GM19463 (cell line): ENCODE data around the gene USP6NL.
"Not testable (repeated sequence)": the region's sequence is repeated elsewhere in the genome, so short reads cannot be mapped to it uniquely, and the experiment has no call there.

Source experiments
- ATAC-seq: cut with Tn5 transposase; IDR thresholded peaks from one replicate; pipeline ENCODE4 v1.9.1; 2021; ENCODE audit warnings: mild to moderate bottlenecking, moderate library complexity; ENCODE audit not compliant: unreplicated experiment

USP6NL gene

DNA sequence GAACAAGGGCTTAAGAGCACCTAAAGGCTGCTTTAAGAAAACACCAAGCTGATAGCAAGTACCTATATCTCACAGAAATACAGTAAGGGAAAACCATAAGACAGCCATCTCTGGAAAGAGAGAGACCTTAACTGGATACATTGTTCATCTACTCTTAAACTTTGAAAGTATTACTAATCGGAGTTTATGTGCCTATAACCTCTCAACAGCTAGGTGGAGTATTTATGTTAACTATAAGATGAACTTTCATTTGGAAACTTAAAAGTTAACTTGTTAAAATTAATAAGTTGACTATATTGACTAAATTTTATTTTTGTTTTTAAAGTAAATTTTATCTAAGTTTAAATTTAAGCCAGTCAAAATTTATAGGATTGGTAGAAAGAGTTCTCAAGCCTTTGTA is 90.6 kb downstream of the USP6NL start:
- ATAC-seq, result no peak

DNA sequence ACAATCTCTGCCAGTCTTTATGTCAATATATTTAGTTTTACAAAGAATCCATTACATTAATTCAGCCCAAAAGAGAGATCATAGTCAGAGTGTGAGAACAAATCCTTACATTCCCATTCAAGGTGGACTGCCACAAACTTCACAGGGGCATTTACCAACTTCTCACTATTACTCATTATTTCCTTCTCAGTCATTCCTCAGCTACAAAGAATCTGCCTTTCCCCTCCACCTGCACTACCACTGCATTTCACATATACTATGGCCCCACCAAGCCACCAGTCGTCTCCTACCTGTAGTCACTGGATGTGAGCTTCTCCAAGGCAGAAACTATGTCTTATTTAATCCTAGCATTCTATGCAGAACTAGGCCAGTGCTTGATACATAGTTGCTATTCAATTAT is 94.3 kb downstream of the USP6NL start:
- peak; percentile 67 for ATAC-seq

DNA sequence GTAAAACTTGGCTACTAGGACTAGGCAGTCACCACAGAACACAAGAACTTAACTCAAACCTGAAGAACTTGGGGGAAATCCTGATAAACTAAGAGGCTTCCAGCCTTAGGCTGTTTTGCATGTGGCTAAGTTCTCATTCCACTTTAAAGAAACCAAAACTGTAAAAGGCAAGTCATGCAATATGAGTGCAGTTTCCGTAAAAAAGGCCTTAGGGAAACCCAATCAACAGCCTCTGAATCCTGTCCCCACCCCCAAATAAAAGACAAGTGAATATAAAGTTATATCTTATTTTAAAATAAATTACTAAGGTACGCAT is 95.1 kb downstream of the USP6NL start:
- peak; percentile 55 for ATAC-seq

DNA sequence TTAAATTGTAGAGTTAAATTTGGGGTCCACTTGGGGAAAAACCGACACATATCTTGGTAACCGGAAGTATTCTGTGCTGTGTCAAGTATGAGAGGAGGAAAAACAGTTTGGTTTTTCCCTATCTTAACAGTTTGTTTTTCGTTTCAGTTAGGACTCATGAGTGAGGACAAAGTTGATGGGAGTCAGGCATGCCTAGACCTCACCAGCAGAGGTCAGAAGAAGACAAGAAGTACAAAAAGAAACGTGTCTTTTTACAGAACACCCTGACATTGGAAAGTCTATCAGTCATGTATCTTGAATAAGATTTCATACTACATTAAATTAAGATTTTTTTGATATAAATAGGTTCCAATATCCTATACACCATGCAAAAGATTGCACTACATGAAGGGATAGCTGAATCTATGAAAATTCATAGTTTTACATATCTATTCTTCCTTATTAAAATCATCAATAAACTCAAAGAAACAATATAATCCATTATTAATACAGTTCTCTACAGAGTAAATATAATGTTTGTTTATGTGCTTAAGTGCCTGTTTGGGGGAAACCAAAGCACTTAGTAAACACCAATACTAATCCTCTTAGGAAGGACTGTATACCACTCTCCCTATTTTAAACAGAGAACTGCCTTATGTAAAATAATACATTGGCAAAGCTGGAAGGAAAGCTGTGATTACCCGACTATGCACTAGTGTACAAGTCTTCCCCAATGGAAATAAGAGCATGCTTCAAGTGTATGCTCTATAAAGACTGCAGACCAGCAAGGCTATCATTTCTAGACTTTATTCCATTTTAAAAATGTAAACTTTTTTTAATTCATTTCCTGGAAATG is 95.6 kb downstream of the USP6NL start:
- ATAC-seq, result peak; percentile 42

DNA sequence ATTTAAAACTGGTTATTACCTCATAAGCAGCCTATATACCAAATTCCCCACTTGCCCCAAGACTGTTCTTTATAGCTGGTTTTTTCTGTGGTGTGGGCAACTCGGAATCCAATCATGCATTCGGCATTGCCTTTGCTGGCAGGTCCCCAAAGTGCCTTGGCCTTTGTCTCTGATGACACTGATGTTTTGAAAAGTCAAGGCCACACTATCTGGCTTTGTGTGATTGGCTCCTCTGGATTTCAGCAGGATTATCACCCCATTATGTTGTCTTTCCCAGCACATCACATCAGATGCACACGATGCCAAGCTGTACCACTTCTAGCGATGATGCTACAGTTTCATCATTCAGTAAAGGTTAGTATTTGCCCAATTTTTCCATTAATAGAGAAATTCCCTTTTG is 97.7 kb downstream of the USP6NL start:
- no peak for ATAC-seq

DNA sequence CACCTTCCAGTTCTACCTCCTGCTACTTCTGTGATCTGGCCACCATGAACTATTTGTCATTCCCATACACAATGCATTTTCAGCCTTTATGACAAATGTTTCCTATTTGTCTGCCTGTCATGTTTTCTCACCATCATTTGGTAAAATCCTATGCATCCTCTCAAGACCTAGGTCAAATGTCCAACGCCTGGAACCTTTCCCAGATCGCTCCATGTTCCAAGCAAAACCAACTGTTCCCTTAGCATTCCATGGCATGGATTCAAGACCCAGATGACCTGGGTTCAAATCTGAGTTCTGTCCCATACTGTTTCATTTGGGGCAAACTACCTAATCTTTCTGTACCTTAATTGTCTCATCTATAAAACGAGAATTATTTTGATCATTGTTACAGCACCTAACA is 98.9 kb downstream of the USP6NL start:
- no peak for ATAC-seq

DNA sequence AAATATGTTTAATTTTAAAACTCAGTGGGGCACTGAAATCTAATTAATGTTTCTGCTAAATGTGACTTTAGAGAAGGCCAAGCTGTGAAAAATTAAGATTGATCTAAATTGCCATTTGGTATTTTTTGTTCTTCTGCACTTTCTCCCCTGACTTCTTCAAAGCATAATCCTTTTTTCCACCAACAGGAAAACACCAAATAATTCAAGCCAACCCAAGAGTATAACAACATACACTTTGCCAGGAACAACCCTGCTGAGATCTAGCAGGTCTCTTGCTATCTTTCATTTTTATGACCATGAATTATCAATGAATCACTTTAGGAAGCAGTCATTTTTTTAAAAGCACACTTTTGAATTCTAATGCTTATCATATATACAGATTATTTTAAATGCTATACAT is 100.1 kb downstream of the USP6NL start:
- no peak for ATAC-seq

DNA sequence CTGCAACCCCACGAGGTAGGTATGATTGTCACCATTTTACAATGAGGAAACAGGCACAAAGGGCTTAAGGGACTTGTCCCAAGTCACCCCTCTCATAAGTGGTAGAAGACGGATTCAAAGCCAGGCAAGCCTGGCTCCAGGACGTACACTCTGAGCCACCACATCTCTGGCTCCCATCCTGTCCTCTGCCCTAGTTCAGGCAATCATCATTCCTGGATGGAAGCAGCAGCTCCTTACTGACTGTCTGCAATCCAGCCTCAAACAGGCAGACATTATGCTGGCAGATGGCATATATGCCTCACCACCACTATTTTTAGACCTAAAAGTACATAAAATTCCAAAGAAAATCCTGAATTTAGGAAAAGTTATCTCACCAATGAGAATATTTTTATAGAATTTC is 100.7 kb downstream of the USP6NL start:
- no peak for ATAC-seq

DNA sequence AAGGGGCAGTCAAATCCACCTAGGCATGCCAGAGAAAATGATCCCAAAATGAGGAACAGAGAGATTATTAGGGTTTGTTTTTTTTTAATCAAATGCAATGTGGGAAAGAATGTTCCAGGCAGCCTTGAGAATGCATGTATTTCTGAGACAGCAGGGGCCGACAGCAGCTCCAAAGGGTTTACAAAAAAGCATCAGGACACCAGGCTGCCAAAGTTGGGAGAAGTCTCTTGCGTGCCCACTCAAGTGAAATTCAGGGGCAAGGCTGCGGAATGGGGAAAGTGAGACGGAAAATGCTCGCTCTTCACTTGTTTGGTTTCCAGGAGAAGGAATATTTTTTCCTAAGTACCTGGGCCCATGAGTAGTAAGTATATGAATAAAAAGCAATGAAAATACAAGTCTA is 101.2 kb downstream of the USP6NL start:
- no peak for ATAC-seq

DNA sequence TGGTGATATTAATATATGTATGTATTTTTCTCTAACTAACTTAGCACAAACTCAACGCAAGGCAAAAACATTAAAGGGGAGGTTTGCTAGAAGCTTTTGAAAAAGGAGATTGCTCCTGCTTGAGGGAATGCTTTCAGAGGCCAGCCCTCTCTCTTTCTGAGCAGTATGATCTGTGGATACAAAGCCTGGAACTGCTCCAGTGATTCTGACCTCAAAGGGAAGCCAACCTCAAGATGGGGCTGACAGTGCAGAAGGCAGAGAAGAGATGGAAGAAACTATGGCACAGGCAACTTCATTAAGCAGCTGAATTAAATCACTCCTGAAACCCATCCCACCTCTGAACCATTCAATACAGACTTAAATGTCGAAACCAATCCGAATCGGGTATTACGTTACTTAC is 102.4 kb downstream of the USP6NL start:
- ATAC-seq, result no peak

DNA sequence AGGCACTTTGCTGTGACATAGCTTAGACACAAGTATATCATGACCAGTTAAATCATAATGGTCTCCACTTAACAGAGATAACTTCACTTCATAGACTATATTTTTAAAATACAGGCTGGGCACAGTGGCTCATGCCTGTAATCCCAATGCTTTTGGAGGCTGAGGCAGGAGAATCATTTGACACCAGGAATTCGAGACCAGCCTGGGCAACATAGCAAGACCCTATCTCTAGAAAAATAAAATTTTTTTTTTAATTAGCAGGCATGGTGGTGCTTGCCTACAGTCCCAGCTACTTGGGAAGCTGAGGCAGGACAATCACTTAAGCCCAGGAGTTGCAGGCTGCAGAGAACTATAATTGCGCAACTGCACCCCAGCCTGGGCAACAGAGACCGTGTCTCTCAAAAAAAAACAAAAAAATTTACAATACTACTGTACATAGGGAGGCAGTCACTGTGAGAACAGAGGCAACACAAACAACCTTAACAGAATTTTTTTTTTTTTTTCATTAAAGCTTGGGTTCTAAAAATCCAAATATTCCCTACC is 105.1 kb downstream of the USP6NL start:
- ATAC-seq, result no peak

DNA sequence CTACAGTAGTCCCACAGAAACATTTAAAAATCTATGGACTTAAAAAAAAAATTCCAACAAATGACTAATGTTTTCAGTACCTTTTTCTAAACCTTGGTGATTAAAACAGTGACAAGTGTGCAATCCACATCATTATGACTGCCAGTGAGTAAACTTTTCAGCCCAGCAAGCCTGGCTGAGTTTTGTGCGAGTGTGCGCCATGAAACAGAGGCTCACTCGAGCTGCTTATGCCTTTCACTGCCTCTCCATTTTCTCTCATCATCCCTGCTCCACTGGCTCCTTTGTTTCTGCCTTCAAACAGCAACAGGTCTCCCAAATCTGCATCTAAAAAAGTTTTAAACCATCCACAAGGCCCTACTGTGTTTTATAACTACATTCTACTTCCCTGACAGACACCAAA is 105.8 kb downstream of the USP6NL start:
- ATAC-seq, result no peak

DNA sequence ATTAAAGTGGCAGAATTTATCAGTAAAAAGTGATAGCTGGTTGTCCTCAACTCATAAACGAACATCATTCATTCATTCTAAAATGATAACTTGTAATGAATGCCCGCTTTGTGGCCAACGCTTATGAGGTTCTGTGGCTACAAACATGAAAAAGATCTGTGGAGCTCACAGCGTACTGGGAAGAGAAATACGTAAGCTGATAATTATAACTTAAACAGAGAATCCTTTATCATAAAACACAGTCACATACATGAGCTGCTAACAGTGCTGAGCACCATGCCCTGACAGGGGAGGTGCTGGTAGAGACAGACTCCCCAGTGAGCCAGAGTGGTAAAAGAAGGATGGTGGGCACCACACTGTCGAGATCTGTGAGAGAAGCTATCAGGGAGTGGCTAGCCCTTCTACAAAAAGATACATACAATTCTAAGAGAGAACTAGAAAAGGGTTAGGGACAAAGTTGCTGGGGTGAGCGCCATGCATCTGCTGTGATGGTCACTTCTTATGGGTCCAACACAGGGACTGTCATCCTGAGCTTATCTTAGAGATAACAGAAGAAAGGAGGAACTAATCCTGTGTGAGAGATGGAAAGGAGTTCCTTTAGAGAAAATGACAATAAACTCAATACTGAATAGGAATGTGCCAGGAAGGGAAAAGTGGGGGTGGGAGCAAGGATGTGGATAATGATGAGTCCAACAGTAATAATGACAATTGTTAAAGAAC is 106.7 kb downstream of the USP6NL start:
- no peak for ATAC-seq

DNA sequence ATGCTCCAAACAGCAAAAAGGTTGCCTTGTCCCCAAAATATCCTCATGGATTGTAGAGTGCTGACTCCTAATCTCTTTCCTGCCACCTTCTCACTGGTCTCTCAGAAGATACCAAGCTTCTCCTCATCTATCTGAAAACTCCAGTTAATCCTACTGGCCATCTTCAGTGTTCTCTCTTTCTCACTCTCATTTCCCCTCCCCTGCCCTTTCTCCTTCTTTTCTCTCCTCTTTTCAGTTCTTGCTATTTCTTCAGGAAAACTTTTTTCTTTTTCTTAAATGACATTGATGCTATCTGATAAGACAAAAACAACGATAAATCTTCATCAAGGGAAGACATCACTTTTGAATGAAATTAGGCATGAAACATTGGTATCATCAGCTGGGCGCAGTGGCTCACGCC is 109.8 kb downstream of the USP6NL start:
- ATAC-seq, result no peak

DNA sequence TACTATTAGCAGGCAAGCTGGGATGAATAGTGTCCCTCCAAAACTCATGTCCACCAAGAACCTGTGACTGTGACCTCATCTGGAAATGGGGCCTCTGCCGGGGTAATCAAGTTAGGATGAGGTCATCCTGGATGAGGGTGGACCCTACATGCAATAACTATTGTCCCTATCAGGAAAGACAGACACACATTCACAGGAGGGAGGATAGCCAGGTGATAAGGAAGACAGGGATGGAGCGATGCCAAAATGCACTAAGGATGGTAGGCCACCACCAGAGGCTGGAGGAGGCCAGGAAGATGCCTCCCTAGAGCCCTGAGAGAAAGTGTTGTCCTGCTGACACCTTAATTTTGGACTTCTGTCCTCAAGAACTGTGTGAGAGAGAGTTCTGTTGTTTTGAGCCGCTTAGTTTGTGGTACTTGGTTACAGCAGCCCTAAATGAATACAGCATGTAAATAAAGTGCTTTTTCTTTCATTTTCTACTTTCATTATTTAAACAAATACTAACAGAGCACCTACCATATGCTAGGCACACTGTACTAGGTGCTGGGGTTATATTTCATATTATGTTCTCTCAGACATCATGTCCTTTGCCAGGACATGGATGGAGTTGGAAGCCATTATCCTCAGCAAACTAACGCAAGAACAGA is 111.9 kb downstream of the USP6NL start:
- no peak for ATAC-seq

DNA sequence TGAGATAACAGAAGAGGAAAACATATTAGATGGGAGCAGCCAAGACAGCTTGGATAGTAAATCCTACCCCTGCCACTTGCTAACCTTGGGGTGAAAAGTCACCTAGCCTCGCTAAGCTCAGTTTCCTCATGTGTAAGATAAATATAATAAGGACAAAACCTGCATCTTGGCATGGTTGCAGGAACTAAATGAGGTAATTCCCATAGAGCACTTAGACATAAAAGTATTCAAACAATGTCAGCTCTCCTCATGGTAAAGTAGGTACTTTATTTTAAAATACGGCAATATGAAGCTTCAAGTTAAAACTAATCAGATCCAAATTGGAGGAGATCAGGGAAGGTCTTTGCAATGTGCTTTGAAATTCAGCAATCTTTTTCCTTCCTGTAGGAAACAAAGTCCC is 113.1 kb downstream of the USP6NL start:
- no peak for ATAC-seq

DNA sequence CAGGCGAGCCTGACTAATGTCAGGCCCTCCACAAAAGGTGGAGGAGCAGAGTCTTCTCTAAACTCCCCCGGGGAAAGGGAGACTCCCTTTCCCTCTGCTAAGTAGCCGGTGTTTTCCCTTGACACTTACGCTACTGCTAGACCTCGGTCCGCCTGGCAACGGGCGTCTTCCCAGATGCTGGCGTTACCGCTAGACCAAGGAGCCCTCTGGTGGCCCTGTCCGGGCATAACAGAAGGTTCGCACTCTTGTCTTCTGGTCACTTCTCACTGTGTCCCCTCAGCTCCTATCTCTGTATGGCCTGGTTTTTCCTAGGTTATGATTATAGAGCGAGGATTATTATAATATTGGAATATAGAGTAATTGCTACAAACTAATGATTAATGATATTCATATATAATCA is 116.5 kb downstream of the USP6NL start:
- ATAC-seq, result not testable (repeated sequence)

DNA sequence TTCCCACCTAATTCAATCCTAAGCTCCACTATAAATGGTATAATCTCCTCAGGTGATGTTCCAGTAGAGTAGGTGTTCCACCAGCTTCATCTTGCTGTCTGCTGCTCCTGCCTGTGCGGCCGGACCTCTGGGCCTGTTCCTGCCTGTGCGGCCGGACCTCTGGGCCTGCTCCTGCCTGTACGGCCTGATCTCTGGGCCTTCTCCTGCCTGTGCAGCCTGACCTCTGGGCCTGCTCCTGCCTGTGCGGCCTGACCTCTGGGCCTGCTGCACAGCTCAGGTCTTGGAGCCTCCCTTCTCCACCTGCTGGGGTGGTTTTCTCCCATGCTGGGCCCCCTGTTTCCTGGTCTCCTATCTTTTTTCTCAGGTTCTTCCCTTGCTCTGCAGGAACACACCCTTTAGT is 117.8 kb downstream of the USP6NL start:
- no peak for ATAC-seq

DNA sequence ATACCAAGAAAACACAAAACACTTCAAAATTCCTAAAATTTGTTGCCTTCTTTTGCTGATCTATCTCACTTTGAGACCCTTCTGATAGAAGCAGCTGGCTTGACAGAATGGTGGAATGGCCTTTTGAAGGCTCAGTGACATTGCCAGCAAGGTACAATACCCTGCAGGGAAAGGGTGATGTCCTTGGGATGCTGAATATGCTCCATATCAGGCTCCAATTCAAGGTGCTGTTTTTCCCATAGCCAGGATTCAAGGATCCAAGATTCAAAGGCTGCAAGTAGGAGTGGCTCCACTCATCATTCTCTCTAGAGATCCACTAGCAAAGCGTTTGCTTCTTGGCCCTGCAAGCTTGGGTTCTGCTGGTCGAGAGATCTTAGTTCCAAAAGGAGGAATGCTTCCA is 120.4 kb downstream of the USP6NL start:
- no peak for ATAC-seq

DNA sequence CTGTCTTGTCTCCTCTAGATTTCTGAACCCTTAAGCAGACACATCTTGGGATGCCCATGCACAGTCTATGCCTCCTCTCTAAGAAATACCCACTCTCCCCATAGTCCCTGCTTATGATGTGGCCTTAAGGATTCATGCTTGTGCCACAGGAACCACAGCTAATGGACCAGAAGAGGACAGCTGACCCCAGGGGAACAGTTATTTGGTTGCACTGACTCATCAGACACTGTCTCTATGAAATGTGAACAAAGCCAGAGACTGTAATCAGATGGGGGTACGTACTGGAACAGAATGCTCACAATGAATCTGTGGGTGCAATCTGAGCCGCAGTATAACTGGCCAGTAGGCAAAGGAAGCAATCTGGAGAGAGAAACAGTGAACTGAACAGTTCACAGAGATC is 121.9 kb downstream of the USP6NL start:
- ATAC-seq, result no peak

DNA sequence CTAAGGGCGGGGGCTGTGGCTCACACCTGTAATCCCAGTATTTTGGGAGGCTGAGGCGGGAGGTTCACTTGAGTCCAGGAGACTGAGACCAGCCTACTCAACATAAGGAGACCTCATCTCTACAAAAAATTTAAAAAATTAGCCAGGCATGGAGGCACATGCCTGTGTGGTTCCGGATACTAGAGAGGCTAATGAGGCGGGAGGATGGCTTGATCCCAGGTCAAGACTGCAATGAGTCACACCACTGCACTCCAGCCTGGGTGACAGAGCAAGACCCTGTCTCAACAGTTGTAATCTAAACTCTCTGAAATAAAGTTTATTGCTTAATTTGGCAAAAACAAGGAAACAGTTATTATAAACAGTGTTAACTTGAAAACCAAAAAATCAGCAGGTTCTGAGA is 123.3 kb downstream of the USP6NL start:
- no peak for ATAC-seq
